OCI-LY3 (cell line): ENCODE results near the gene MSH4.

ENCODE experiments used
- CTCF ChIP-seq: fragments of 200-600, 300-600 bp; sonication (generic); IDR thresholded peaks from 2 replicates; pipeline ENCODE4 v1.5.1; 2014; ENCODE audit warnings: antibody characterized with exemption, low read length, low read depth
- EZH2phosphoT487 ChIP-seq: fragments of 200-600 bp; shearing (Covaris generic); IDR thresholded peaks from 2 replicates; pipeline ENCODE4 v1.6.1; 2018; ENCODE audit warnings: antibody characterized with exemption, mixed run types, low read depth

DNA sequence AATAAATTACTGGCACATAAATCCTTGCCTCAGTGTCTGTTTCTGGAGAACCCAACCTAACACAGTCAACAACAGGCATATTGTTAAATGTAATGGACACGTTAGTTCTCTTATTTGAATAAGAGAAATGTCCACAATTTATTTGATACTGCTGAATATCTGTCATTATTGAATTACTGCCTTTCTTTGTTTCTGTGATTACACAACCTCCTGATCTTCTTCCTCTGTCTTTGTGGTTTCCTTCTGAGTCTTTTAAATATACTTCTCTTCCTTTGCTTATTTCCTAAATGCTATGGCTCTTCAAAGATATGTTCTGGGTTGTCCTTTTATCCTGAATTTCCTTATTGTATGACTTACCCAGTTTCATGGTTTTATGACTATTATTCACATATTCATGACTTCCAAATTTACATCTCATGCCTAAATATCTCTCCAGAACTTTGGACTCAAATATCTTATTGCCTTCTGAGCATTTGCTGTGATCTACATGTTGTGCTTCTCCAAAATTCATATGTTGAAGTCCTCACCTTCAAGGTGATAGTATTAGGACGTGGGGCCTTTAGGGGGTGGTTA is 39.9 kb downstream of the MSH4 start:
- TF ChIP-seq CTCF (no peak), EZH2phosphoT487 (no peak)
